ENCODE data around the gene ZC3H7B.

DNA sequence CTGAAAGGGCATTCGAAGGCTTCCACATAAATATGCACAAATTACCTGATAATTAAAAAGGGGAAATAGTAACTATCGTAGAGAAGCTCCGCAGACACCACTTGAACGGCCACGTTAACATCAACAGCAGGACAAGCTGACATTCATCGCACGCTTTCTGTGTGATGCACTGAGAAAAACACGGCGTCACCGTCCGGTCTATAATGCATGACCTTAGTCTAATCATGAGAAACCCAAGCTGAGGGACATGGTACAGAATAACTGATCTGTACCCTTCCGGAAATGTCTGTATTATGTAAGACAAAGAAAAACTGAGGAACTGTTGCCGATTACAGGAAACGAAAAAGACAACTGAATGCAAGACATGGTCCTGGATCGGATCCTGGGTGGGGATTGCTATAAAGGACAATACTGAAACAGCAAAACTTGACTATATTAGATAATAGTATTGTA, 14.7 kb upstream of the ZC3H7B start:
- no peak for TF ChIP-seq POLR2A (IDR thresholded peaks at IDR 0.05)
- TF ChIP-seq, protein P1, sequence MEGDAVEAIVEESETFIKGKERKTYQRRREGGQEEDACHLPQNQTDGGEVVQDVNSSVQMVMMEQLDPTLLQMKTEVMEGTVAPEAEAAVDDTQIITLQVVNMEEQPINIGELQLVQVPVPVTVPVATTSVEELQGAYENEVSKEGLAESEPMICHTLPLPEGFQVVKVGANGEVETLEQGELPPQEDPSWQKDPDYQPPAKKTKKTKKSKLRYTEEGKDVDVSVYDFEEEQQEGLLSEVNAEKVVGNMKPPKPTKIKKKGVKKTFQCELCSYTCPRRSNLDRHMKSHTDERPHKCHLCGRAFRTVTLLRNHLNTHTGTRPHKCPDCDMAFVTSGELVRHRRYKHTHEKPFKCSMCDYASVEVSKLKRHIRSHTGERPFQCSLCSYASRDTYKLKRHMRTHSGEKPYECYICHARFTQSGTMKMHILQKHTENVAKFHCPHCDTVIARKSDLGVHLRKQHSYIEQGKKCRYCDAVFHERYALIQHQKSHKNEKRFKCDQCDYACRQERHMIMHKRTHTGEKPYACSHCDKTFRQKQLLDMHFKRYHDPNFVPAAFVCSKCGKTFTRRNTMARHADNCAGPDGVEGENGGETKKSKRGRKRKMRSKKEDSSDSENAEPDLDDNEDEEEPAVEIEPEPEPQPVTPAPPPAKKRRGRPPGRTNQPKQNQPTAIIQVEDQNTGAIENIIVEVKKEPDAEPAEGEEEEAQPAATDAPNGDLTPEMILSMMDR (IDR thresholded peaks at IDR 0.05): no peak
